HG02938 (cell line): ENCODE measurements around the gene SPRED2.
A peak's percentile ranks its signal among the peaks of the same experiment; 100 is the strongest.

Source experiments
- ATAC-seq: cut with Tn5 transposase; IDR thresholded peaks from one replicate; pipeline ENCODE4 v1.9.1; 2021; ENCODE audit warnings: mild to moderate bottlenecking, moderate library complexity; ENCODE audit not compliant: unreplicated experiment

SPRED2 gene

GRCh38 chr2:65369980-65370379 is 62.4 kb downstream of the SPRED2 start:
- ATAC-seq, result no peak

GRCh38 chr2:65369574-65369973 is 62.8 kb downstream of the SPRED2 start:
- ATAC-seq, result no peak

- no peak for ATAC-seq
Observed at GRCh38 chr2:65368468-65368867, 63.9 kb downstream of the SPRED2 start.

GRCh38 chr2:65367524-65367923 is 64.9 kb downstream of the SPRED2 start:
- no peak for ATAC-seq

GRCh38 chr2:65366595-65367125 is 65.7 kb downstream of the SPRED2 start:
- peak; percentile 76 for ATAC-seq

GRCh38 chr2:65364986-65365733 is 67.2 kb downstream of the SPRED2 start:
- ATAC-seq, result no peak

- no peak for ATAC-seq
Observed at GRCh38 chr2:65363879-65364666, 68.3 kb downstream of the SPRED2 start.

GRCh38 chr2:65361623-65362022 is 70.8 kb downstream of the SPRED2 start:
- ATAC-seq, result no peak

- ATAC-seq, result no peak
Observed at GRCh38 chr2:65360441-65360840, 72.0 kb downstream of the SPRED2 start.

GRCh38 chr2:65358678-65359400 is 73.6 kb downstream of the SPRED2 start:
- no peak for ATAC-seq

GRCh38 chr2:65357959-65358294 is 74.5 kb downstream of the SPRED2 start:
- ATAC-seq, result peak; percentile 82

GRCh38 chr2:65357095-65357958 is 75.1 kb downstream of the SPRED2 start:
- peak; percentile 43 for ATAC-seq

GRCh38 chr2:65355186-65355831 is 77.1 kb downstream of the SPRED2 start:
- no peak for ATAC-seq

- ATAC-seq, result no peak
Observed at GRCh38 chr2:65354773-65355172, 77.6 kb downstream of the SPRED2 start.

GRCh38 chr2:65353927-65354326 is 78.5 kb downstream of the SPRED2 start:
- ATAC-seq, result no peak

- ATAC-seq, result no peak
Observed at GRCh38 chr2:65353046-65353445, 79.4 kb downstream of the SPRED2 start.

- ATAC-seq, result no peak
Observed at GRCh38 chr2:65351948-65352595, 80.3 kb downstream of the SPRED2 start.

GRCh38 chr2:65351234-65351947 is 81.0 kb downstream of the SPRED2 start:
- ATAC-seq, result no peak

GRCh38 chr2:65350651-65351056 is 81.7 kb downstream of the SPRED2 start:
- ATAC-seq, result peak; percentile 81
